HG03045 (cell line): ENCODE results near the gene BTBD3.

Experiments used
- ATAC-seq: cut with Tn5 transposase; IDR thresholded peaks from one replicate; pipeline ENCODE4 v1.9.1; 2021; ENCODE audit warnings: mild to moderate bottlenecking, moderate library complexity; ENCODE audit not compliant: unreplicated experiment

Gene BTBD3

GRCh38 chr20:11912659-11913415, 4.9 kb upstream of the BTBD3 start:
- ATAC-seq, result no peak

- no peak for ATAC-seq
Observed at GRCh38 chr20:11918391-11918845, 725 bp downstream of the BTBD3 start.

GRCh38 chr20:11918981-11919380, 1.3 kb downstream of the BTBD3 start:
- no peak for ATAC-seq

GRCh38 chr20:11919581-11919980, 1.9 kb downstream of the BTBD3 start:
- ATAC-seq, result no peak

GRCh38 chr20:11920083-11920482, 2.4 kb downstream of the BTBD3 start:
- no peak for ATAC-seq

- no peak for ATAC-seq
Observed at GRCh38 chr20:11921321-11921720, 3.6 kb downstream of the BTBD3 start.

GRCh38 chr20:11922561-11922960, 4.9 kb downstream of the BTBD3 start:
- no peak for ATAC-seq

GRCh38 chr20:11924923-11925322, 7.2 kb downstream of the BTBD3 start:
- no peak for ATAC-seq

GRCh38 chr20:11926292-11926998, 8.8 kb downstream of the BTBD3 start:
- ATAC-seq, result no peak

GRCh38 chr20:11929947-11930346, 12.3 kb downstream of the BTBD3 start:
- no peak for ATAC-seq

- ATAC-seq, result no peak
Observed at GRCh38 chr20:11935212-11936154, 17.8 kb downstream of the BTBD3 start.

GRCh38 chr20:11936157-11936556, 18.5 kb downstream of the BTBD3 start:
- ATAC-seq, result no peak

GRCh38 chr20:11937230-11937629, 19.5 kb downstream of the BTBD3 start:
- ATAC-seq, result no peak

GRCh38 chr20:11941593-11942246, 24.0 kb downstream of the BTBD3 start:
- ATAC-seq, result no peak

GRCh38 chr20:11943778-11944177, 26.1 kb downstream of the BTBD3 start:
- ATAC-seq, result no peak

- no peak for ATAC-seq
Observed at GRCh38 chr20:11948806-11949205, 31.1 kb downstream of the BTBD3 start.

GRCh38 chr20:11949711-11950110, 32.0 kb downstream of the BTBD3 start:
- no peak for ATAC-seq

GRCh38 chr20:11951696-11952095, 34.0 kb downstream of the BTBD3 start:
- ATAC-seq, result no peak

GRCh38 chr20:11952639-11953038, 34.9 kb downstream of the BTBD3 start:
- ATAC-seq, result no peak

- ATAC-seq, result no peak
Observed at GRCh38 chr20:11957911-11958310, 40.2 kb downstream of the BTBD3 start.

GRCh38 chr20:11958855-11959254, 41.2 kb downstream of the BTBD3 start:
- ATAC-seq, result no peak
